ENCODE measurements around the gene OSBPL1A. TPM values are rescaled to one million over a fixed set of nuclear protein-coding genes. Genes with fewer than 3 reads are reported as not detected.
A peak's percentile ranks its signal among the peaks of the same experiment; 100 is the strongest.
"Not testable (repeated sequence)": the region's sequence is repeated elsewhere in the genome, so short reads cannot be mapped to it uniquely, and the experiment has no call there.

OSBPL1A gene
- total RNA-seq, 1 experiment from 2014 or later, result 28.9 TPM

DNA sequence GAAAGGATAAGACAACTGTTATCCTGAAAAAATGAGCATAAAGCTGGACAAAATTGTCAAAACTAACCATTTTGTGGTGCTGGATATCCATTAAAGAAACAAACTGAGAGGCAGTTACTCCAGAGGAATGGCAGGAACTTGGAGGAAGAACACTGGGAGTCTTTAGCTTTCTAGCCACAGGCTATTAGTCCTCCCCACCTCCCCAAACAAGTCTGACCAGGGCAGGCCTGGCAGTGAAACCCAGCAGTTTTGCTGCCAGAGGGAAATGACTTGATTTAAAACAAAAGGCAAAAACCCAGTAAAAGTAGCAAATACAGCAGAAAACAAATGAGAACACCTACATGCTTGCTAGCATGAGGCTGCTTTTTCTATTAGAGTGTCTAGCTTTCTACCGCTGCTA is 34.9 kb downstream of the OSBPL1A start:
- no peak for DNase-seq (ENCODE audit: low read depth)
- in situ Hi-C loops (cut with HindIII; ENCODE audit: low pct_unique_long_range_greater_than_20kb, low sequenced_read_pairs), result no loop called here

DNA sequence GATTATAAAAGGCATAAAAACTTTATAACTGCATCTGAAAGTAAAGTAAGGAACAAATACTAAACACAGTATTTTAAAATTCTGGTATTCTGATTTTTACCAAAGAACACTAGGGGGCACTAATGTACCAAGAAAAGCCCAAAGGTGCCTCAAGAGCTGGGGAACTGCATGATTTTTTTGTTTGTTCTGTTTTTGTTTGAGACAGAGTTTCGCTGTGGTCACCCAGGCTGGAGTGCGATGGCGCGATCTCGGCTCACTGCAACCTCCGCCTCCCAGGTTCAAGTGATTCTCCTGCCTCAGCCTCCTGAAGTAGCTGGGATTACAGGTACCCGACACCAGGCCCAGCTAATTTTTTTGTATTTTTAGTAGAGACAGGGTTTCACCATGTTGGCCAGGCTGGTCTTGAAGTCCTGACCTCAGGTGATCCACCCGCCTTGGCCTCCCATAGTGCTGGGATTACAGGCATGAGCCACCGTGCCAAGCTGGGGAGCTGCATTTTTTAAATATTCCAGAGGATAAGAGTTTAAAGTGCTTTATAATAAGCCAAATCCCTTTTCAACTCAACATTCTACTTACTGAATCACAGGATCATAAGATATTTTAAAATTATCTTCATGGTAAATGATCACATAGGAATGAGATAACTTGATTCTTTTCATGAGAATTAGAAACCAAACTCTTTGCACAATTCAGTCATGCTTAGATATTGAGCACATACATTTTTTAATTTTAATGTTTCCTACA is 37.7 kb downstream of the OSBPL1A start:
- in situ Hi-C loops (cut with HindIII; ENCODE audit: low pct_unique_long_range_greater_than_20kb, low sequenced_read_pairs), result not testable (repeated sequence)
- peak; percentile 11 for DNase-seq (ENCODE audit: low read depth)

DNA sequence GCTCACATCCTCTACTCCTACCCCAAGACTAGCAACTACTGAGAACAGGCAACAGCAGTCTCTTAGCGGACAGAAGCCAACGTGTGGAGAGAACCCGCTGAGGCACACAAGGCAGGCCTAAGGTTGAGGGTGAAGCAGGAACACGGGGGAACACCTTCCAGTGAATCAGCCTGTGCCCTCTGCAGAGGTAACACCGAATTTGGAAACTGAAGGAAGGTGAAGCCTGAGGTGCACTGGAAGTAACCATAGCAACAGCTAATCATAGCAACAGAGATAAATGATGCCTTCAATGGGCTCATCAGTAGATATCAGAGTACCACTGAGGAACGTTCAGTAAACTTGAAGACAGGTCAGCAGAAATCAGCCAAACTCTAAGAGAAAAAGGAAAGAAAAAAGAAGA is 43.3 kb downstream of the OSBPL1A start:
- in situ Hi-C loops (cut with HindIII; ENCODE audit: low pct_unique_long_range_greater_than_20kb, low sequenced_read_pairs), result no loop called here
- no peak for DNase-seq (ENCODE audit: low read depth)

DNA sequence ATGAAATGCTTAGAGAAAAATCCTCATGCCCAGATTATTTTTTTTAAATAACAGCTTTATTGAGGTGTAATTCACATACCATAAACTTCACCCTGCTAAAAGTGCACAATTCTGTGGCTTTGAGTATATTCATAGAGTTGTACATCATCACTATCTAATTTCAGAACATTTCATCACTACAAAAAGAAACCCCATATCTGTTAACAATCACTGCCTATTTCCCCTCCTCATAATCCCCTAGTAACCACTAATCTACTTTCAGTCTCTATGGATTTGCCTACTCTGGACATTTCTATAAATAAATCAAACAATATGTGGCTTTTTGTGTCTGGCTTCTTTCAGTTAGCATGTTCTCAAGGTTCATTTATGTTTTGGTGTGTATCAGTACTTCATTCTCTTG is 51.4 kb downstream of the OSBPL1A start:
- DNase-seq (ENCODE audit: low read depth), result no peak
- in situ Hi-C loops (cut with HindIII; ENCODE audit: low pct_unique_long_range_greater_than_20kb, low sequenced_read_pairs), result no loop called here

- no peak for DNase-seq (ENCODE audit: low read depth)
- in situ Hi-C loops (cut with HindIII; ENCODE audit: low pct_unique_long_range_greater_than_20kb, low sequenced_read_pairs), result no loop called here
Measured at GRCh38 chr18:24344509-24344908, 53.1 kb downstream of the OSBPL1A start.

DNA sequence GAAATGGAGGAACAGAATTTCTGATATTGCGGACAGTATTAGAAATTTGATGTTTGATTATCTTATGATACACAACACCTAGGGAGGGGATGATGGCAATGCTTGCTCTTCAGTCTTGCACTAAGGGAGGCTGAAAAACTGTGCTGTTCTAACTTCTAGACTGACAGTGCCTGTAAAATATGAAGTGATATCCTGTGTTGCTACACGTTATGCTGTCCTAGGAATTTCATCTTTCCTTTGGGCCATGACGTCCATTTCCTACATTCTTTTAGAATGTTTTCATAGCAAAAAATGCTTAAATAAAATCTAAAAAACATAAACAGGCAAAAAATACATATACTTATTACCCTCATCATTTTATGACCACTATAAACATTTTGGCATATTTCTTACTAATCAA is 55.3 kb downstream of the OSBPL1A start:
- no peak for DNase-seq (ENCODE audit: low read depth)
- in situ Hi-C loops (cut with HindIII; ENCODE audit: low pct_unique_long_range_greater_than_20kb, low sequenced_read_pairs), result no loop called here

GRCh38 chr18:24341361-24341760 is 56.3 kb downstream of the OSBPL1A start:
- DNase-seq (ENCODE audit: low read depth), result no peak
- in situ Hi-C loops (cut with HindIII; ENCODE audit: low pct_unique_long_range_greater_than_20kb, low sequenced_read_pairs), result no loop called here

DNA sequence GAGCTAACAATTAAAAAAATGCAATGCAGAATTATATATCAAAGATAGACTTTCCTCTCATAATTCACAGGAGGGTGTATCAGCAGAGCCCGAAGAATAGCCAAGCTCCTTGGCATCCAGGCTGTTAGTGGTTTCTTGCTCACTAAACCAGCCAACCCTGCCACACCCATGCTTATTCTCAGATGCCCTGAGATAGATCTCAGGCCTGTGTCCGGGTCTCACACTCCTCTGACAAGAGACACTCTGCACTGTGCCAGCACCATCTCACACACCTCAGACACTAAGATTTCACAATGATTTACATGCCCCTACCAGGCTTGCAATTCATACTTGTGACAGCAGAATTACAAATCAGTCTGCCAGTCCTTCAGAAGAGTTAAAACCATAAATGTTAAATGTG is 64.5 kb downstream of the OSBPL1A start:
- DNase-seq (ENCODE audit: low read depth), result no peak
- in situ Hi-C loops (cut with HindIII; ENCODE audit: low pct_unique_long_range_greater_than_20kb, low sequenced_read_pairs), result no loop called here

DNA sequence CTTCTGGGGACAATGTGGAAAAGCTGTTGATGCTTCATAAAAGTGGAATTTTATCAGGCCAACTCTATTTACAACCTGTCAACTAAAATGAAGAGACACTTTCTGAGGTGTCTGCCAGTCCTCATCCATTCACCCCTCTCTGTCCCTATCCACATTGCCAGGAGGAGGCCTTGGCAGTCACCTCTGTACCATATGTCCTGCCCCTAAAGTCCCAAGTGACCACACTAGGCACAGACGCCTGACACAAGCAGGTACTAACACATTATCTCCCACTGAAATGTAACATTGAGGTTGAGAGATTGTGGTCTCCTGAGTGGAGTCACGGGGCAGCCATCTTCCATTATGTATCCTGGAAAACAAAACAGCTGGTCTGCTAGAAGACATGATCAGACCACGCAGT is 71.4 kb downstream of the OSBPL1A start:
- in situ Hi-C loops (cut with HindIII; ENCODE audit: low pct_unique_long_range_greater_than_20kb, low sequenced_read_pairs), result no loop called here
- no peak for DNase-seq (ENCODE audit: low read depth)

- DNase-seq (ENCODE audit: low read depth), result no peak
- in situ Hi-C loops (cut with HindIII; ENCODE audit: low pct_unique_long_range_greater_than_20kb, low sequenced_read_pairs), result no loop called here
Measured at GRCh38 chr18:24322584-24323136, 75.0 kb downstream of the OSBPL1A start.

GRCh38 chr18:24321071-24321470 is 76.6 kb downstream of the OSBPL1A start:
- in situ Hi-C loops (cut with HindIII; ENCODE audit: low pct_unique_long_range_greater_than_20kb, low sequenced_read_pairs), result no loop called here
- DNase-seq (ENCODE audit: low read depth), result no peak

GRCh38 chr18:24319757-24320156 is 77.9 kb downstream of the OSBPL1A start:
- in situ Hi-C loops (cut with HindIII; ENCODE audit: low pct_unique_long_range_greater_than_20kb, low sequenced_read_pairs), result no loop called here
- no peak for DNase-seq (ENCODE audit: low read depth)

DNA sequence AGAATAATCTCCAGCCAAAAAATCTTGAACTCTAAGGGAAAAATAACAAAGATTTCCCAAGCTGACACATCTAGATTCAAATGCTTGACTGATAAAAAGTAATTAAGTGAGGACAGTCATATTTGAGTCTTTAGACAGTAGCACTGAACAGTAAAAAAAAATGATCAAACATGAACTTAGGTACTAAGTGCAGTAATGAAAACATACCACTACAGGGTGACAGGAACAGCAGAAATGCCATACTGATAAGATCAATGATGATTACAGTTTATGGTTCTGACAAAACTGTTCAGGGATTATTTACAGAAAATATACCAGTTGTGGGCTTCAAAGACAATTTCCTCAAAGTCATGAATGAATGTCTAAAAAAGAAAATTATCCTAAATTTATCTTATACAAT is 80.3 kb downstream of the OSBPL1A start:
- DNase-seq (ENCODE audit: low read depth), result no peak
- in situ Hi-C loops (cut with HindIII; ENCODE audit: low pct_unique_long_range_greater_than_20kb, low sequenced_read_pairs), result no loop called here

DNA sequence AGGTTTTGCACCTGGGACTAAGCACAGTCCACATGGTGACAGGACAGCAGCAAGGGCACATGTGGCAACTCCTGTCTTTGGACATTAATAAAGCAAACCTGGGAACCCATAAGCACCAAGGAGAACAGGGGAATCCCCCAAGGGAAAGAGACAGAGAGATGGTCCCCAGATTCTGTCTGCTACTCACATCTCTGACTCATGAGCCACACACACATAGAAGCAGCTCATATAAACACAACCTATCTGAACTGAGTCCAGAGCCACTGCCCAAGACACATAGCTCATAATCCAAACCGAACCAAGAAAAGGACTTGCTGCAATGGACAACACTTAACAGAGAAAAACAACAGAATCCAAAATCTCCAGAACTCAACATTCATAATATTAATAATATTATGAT is 82.5 kb downstream of the OSBPL1A start:
- no peak for DNase-seq (ENCODE audit: low read depth)
- in situ Hi-C loops (cut with HindIII; ENCODE audit: low pct_unique_long_range_greater_than_20kb, low sequenced_read_pairs), result no loop called here

GRCh38 chr18:24306201-24306600 is 91.4 kb downstream of the OSBPL1A start:
- in situ Hi-C loops (cut with HindIII; ENCODE audit: low pct_unique_long_range_greater_than_20kb, low sequenced_read_pairs), result no loop called here
- DNase-seq (ENCODE audit: low read depth), result no peak

DNA sequence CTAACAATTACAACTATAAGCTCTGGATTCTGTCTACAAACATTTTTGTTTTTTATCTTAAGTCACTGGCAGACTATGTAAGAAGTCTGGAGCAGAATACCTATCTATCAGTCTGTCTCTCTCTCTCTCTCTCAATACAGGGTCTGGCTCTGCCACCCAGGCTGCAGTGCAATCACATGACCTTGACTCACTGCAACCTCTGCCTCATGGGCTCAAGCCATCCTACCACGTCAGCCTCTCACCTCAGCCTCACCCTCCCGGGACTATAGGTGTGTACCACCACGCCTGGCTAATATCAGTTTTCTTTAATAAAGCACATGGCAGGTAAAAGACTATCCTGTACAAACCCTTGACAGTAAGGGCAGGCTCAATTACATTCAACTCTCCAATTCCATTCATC is 96.9 kb downstream of the OSBPL1A start:
- DNase-seq (ENCODE audit: low read depth), result no peak
- in situ Hi-C loops (cut with HindIII; ENCODE audit: low pct_unique_long_range_greater_than_20kb, low sequenced_read_pairs), result no loop called here

- DNase-seq (ENCODE audit: low read depth), result no peak
- in situ Hi-C loops (cut with HindIII; ENCODE audit: low pct_unique_long_range_greater_than_20kb, low sequenced_read_pairs), result no loop called here
Measured at GRCh38 chr18:24296276-24296675, 101.3 kb downstream of the OSBPL1A start.

DNA sequence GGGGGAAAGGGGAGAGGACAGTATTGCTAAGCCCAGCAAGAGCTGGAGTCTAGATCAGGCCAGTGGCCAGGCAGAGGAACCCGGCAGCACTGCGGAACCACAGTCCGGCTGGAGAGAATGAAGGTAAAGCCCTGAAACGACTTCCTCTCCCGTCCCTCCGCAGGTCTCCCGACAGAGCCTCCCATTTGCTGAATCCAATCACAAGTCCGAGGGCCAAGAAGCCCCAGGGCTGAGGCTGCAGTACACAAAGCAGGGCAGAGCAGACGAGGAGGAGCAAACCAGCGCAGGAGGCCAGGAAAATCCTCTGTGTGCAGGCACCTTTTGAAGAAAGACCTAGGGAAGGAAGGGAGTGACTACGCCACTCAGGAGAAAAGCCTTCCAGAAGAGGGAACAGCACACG is 104.4 kb downstream of the OSBPL1A start:
- in situ Hi-C loops (cut with HindIII; ENCODE audit: low pct_unique_long_range_greater_than_20kb, low sequenced_read_pairs), result no loop called here

GRCh38 chr18:24278591-24278990 is 119.0 kb downstream of the OSBPL1A start:
- in situ Hi-C loops (cut with HindIII; ENCODE audit: low pct_unique_long_range_greater_than_20kb, low sequenced_read_pairs), result no loop called here
- DNase-seq (ENCODE audit: low read depth), result no peak

More for the DNA sequence above, 104.4 kb downstream of the OSBPL1A start:
- DNase-seq (ENCODE audit: low read depth), result no peak

DNA sequence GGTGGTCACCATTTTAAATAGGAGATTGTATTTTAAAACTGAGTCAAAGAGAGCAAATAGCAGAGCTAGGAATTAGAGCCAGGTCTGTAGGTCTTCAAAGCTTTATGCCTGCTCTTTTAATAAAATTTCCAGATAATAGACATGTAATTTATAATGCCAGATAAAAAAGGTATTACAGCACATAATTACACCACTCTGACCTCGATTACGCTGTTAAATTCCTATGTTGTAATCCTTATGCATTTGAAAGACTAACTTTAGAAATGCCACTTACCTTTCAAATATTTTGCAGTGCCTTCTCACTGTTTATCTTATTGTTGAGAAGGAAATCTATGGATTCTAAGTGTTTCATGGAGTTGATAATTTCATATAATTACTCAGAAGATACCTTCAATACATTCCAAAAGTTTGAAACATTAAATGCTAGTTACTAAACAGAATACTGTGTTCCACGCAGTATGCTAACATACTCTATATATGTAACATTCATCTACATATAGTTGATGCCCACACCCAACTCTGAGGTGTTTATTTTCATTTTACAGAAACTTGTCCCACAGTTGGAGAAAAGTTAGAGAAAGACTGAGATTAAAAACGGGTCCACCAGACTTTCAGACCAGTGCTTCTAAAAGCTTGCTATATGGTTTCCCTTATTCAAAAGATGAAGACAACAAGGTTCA is 120.0 kb downstream of the OSBPL1A start:
- in situ Hi-C loops (cut with HindIII; ENCODE audit: low pct_unique_long_range_greater_than_20kb, low sequenced_read_pairs), result no loop called here
- DNase-seq (ENCODE audit: low read depth), result no peak

Data from Caki2 (cell line).